ENCODE measurements around the gene KANK3.

- TF ChIP-seq CTCF (IDR thresholded peaks at IDR 0.05 in 4 of 5, conservative IDR thresholded peaks at IDR 0.05 in 1 of 5) (no peak), POLR2A (IDR thresholded peaks at IDR 0.05) (peak; percentile 69 to 79)
Measured at GRCh38 chr19:8389891-8390616, 47.0 kb upstream of the KANK3 start, which contains the start of gene RAB11B.
